Erythroblast (primary cell): ENCODE data around the gene S100G.
"Not testable (repeated sequence)": the region's sequence is repeated elsewhere in the genome, so short reads cannot be mapped to it uniquely, and the experiment has no call there.

Source experiments
- DNase-seq, 2 experiments: peaks; one replicate each; lab custom pipeline; 2025; lab: John Stamatoyannopoulos, UW
- GATA1 ChIP-seq: IDR thresholded peaks from 2 replicates; pipeline ENCODE4 v1.6.1; 2011; ENCODE audit warnings: low read depth, mild to moderate bottlenecking, control low read depth, low read length, moderate library complexity
- POLR2A ChIP-seq: IDR thresholded peaks from 2 replicates; pipeline ENCODE4 v1.6.1; 2011; ENCODE audit warnings: mild to moderate bottlenecking, low read length

Gene S100G, protein sequence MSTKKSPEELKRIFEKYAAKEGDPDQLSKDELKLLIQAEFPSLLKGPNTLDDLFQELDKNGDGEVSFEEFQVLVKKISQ

DNA sequence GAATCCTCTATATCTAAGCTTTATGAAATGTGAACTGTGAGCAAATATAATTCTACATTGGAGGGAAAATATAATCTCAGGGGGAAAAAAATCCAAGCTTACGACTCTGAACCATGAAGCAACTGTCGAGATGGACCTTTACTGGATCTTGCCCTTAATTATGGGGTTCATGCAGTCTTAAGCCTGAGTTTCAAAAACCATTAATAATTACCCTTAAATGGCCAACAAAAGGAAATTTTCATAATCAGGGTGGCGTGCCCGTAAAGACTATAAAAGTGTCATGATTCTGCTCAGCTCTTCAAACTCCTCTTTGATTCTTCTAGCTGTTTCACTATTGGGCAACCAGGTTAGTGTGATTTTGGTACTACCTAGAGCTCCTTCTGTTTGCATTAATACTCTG is at the start of gene S100G:
Gene S100G, plus strand, starts transcription at position 301 of the 400 bp plus-strand sequence. CDS start 849 bp downstream, outside the sequence.
- TF ChIP-seq POLR2A (no peak), GATA1 (no peak)

DNA sequence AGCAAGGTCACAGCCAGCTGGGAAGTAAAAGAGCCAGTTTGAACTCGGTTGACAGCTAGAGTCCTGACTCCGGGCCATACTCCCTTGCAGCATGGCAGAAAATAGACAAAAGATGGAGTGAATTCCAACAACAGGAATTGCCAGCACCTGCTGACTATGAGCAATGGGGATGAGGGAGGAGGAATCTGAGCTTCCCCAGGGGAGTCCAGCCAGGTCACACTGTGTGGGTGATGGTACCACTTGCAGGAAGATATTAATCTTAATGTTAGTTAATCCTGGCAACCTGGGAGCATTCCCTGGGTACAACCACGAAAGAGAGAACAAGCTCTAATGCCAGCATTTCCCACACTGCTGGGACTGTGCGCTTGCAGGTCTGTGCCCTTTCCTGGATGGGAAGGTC is 48.1 kb upstream of the S100G start:
- TF ChIP-seq GATA1 (no peak), POLR2A (no peak)
- no peak for DNase-seq

More for the DNA sequence above, at the start of gene S100G:
- no peak for DNase-seq

DNA sequence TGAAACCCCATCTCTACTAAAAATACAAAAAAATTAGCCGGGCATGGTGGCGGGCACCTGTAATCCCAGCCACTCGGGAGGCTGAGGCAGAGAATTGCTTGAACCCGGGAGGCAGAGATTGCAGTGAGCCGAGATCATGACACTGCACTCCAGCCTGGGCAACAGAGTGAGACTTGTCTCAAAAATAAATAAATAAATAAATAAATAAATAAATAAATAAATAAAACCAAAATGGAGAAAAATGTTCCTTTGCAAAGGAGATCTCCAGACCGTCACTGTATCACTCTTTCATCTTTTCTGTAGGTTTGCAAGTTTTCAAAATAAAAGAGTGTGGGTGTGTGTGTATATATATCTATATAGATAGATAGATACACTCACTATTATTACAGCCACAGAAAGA is 46.7 kb upstream of the S100G start:
- DNase-seq = not testable (repeated sequence)

DNA sequence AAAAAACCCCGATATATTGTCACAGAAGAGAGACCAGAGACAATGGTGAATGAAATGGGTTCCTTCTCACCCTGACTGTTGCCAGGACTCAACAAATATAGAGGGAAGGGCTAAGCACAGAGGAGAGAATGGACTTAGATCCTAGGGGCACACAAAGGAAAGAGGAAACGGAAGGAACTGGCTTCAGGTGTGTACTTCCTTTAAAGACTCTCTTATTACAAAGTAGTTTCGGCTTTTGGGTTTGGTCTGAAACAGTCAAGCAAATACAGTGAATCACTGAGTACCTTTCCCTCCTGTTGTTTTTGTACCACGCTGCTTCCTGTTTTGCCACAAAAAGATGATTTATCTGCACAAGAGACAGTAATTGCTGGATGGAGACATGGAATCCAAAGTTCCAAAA is 46.1 kb upstream of the S100G start:
- no peak for TF ChIP-seq POLR2A
- TF ChIP-seq GATA1 = no peak
- no peak for DNase-seq

DNA sequence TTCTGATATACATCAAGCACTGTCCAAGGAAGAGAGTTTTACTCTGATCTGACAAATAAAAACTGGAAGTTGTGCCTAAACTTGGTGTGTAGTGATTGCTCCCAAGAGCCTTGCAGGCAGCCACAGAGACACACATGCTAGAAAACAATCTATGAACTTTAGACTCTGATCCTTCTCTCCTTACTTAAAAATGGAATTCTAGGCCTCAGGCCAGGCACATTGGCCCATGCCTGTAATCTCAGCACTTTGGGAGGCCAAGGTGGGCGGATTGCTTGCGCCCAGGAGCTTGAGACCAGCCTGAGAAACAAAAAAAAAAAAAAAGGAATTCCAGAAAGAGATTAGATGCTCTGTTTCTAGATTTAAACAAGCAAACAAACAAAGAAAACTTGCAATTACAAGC is 45.6 kb upstream of the S100G start:
- no peak for TF ChIP-seq POLR2A
- no peak for TF ChIP-seq GATA1
- DNase-seq = no peak

DNA sequence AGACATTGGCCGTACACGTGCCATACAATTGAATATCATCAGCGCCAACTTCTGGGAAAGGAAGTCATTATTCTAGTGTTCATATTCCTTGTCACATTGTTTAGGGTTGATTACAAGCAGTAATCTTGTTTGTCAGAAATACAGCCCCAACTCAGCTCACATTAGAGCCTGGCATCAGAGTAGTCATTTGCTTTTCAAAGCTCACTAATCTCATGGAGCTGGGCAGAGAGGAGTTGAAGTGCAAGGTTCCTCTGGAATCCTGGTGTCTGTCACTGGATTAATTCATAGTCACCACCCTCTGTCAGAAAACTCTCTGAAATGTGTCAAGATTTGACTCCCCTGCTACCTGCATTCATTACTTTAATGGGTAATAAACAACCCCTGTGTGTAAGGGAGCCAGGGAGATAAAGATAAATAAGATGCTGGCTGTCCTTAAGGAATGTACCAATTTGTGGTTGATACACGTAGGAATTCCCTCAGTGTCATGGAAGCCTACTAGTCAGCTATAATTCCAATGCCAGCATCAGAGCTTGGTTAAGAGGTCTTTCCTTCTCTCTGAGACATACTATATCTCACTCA is 43.7 kb upstream of the S100G start:
- no peak for TF ChIP-seq GATA1
- TF ChIP-seq POLR2A = no peak
- no peak for DNase-seq

DNA sequence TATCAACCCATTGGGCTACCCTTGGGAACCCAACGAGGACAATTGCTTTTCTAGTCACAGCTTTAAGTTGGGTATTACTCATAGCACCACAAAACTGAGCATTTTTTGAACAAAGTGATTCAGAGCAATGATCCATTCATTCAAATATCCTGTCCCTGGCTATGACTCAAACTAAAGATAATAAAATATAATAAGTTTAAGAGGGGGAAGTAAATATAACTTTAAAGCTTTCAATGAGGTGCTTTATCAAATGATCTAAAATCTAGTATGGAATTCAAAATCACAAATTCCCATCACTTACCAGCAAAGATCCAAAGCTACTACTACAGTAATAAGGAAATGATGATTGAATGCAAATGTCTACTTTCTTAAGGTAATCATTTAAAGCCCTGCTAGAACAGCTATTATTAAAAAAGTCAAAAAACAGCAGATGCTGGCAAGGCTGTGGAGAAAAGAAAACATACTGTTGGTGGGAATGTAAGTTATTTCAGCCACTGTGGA is 39.8 kb upstream of the S100G start:
- TF ChIP-seq POLR2A (no peak), GATA1 (no peak)
- no peak for DNase-seq

DNA sequence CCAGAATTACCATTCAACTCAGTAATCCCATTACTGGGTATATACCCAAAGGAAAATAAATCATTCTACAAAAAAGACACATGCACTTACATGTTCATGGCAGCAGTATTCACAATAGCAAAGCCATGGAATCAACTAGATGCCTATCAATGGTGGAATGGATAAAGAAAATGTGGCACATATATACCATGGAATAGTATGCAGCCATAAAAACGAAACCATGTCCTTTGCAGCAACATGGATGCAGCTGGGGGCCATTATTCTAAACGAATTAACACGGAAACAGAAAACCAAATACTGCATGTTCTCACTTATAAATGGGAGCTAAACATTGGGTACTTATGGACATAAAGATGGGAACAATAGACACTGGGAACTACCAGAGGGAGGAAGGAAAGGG is 39.3 kb upstream of the S100G start:
- DNase-seq = not testable (repeated sequence)

DNA sequence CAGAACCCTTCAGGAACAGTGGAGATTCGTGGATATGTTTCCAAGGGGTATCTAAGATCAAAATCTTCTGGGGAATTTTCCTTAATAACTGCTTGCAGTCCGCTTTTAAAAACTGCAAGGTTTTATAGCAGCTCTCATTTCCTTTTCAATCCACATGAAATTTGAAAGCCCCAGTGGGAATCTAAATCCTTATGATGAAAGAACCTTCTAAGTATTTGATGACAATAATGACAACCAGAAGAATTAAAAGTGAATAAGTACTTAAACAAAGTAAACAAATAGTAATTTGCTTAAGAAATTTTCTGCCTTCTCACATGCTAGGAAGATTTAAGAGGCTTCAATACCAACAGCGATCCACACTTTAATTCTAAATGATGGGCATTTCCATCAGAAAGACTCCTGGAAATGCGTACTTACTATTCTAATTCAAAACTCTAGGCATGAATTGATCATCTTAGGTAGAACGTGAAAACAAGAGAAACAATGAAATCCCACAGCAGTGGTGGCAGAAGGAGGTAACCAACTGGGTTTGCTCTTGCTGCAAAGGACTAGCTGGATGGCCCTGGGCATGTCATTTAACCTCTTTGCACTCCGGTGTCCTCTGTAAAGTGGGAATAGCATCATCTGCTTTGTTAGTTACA is 37.6 kb upstream of the S100G start:
- TF ChIP-seq POLR2A (no peak), GATA1 (no peak)
- no peak for DNase-seq

DNA sequence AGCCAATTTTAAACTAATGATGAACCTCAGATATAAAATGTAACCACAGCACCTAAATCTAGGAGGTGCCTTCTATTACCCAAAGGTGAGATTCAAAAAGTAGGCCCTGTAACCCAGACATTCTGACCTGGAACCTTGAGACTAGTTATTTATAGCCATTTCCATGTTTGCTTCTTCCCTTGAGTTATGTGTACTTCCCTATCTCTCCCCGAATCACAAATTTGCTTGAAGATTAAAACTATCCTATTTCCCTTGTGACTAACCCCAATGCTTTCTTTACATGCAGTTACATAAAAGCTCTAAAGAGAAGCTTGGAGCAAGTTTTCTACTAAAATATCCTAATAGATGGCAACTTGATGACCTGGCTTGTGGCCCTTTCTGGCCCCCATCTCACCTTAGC is 32.6 kb upstream of the S100G start:
- TF ChIP-seq POLR2A (no peak), GATA1 (no peak)
- DNase-seq = no peak

DNA sequence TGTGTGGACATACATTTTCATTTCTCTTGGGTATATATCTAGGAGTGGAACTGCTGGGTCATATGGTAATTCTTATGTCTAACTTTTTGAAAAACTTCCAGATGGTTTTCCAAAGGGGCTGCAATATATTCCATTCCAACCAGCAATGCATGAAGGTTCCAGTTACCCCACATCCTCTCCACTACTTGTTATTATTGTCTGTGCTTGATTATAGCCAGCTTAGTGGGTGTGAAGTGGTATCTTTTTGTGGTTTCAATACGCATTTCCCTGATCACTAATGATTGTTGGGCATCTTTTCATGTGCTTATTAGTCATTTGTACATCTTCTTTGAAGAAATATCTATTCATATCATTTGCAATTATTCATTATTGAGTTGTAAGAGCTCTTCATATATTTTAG is 31.5 kb upstream of the S100G start:
- DNase-seq = no peak
- TF ChIP-seq POLR2A (no peak), GATA1 (no peak)

DNA sequence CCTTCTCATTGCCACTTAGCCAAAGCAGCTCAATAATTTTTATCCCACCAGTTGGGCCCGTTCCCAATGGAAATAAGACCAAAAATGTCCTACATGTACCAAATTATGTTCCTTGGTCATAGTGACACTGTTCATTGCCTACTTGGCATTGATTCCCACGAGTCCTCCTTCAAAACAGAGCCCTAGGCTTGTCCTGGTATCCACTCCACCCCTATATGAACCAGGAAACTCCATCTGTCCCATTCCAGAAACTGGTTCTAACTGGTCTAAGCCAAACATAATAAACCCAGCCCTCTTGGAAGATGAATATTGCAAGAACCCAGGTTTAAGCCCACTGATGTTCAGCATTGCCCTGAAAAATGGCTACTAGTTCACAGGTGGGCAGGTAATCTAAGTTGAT is 30.9 kb upstream of the S100G start:
- no peak for TF ChIP-seq POLR2A
- no peak for TF ChIP-seq GATA1
- no peak for DNase-seq

DNA sequence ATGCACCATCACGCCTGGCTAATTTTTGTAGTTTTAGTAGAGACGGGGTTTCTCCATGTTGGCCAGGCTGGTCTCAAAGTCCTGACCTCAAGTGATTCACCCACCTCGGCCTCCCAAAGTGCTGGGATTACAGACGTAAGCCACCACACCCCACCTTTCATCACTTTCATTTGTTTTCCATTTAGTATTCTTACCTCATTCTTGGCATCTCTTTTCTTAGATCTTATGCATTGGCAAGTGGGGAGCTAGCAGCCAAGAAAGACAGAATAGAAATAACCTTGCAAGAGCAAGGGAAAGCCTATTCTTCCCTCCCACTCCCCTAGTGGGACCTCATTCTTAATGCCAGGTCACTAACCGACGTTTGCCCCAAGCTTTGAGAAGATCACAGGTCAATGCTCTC is 21.4 kb upstream of the S100G start:
- not testable (repeated sequence) for DNase-seq

DNA sequence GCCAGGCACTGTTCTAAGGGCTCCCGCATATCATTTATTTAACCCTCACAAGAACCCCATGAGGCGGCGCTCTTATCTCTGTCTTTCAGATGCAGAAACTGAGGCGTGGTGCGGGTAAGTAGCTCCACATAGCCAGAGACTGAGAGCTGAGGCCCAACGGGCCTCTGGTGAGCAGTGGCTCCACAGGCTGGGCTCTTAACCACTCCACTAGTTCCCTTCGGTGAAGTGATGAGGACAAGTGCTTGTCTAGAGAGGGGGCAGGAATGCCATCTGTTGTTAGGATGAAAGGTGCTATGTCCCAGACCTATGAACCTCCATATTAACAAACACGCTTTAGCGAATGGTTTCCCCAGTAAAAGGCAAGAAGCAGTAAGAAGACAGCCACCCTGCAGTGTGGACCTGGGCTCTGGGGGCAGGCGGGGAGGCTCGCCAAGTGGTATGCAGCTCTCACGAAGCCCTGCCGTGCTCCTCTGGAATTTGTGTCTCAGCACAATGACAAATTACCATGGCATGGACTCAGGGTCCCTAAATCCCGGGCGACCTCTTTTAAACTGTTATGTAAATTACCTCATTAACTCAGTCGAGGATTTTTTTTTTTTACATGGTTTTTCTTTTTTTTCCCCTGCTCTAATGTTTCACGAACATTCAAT is 20.9 kb upstream of the S100G start:
- peak; percentile 89 to 94 for DNase-seq
- TF ChIP-seq GATA1 (no peak), POLR2A (peak; percentile 67)

DNA sequence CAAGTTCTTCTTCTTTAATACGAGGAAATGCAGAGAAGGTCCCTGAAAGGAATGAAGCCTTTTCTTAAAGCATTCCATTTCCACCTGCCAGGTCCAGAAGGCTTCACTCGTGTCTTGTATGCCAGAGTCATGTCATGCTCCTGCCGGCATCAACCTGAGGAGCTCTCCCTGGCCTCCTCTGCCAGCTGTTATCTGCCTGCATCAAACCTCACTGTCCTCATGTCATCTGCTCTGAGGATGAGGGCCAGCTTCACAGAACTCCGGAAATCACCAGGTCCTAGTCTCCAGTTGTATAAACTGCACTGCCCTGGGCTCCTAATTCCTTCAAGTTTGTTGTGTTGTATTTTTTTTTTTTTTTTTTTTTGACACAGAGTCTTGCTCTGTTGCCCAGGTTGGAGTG is 20.0 kb upstream of the S100G start:
- DNase-seq = peak; percentile 62 to 72
- TF ChIP-seq GATA1 (no peak), POLR2A (no peak)
